NCI-H446 (cell line): ENCODE results near the gene PFDN4.

Experiments
- DNase-seq, 2 experiments: peaks; one replicate each; lab custom pipeline; 2025; lab: John Stamatoyannopoulos, UW

PFDN4 gene

DNA sequence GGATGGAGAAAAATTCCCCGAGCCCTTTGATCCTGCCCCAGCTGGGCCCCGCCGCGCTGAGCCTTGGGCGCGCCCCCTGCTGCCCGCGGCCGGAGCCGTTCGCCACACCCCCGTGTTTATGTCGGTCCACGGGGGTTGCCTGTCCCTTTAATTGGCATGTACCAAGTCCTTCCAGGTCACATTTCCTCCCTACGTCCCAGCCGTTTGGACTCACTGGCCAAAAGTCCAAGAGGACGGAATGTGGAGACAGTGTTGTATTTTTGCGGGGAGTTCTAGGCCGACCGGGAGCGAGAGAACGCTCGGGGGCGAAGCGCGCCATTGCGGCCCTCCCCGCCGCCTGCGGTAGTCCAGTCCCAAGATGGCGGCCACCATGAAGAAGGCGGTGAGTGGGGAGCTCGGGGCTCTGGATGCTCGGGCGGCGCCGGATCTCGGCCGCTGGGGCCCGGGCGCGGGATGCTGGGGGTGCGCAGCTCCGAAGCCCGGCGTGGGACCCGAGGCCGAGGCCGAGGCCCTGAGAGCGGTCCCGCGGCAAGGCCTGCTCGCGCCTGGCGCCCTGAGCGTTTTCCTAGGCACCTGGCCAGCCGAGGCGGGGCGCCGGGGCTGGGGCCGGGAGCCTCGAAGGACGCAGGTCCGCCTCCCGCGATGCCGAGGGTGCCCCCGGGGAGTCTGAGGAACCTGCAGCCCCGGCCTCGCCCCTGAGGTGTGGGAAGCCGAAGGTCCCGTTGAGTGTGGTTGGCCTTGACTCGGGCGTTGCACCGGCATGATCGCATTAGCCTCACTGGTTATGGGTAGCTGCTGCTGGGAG lies at the start of gene PFDN4:
PFDN4 (plus strand) TSS at position 345 of the 805 bp plus-strand sequence; CDS start at position 359, 14 bp downstream.
- DNase-seq: peak; percentile 73 to 87

- no peak for DNase-seq
Observed at GRCh38 chr20:54158226-54158625, 49.7 kb upstream of the PFDN4 start.

DNA sequence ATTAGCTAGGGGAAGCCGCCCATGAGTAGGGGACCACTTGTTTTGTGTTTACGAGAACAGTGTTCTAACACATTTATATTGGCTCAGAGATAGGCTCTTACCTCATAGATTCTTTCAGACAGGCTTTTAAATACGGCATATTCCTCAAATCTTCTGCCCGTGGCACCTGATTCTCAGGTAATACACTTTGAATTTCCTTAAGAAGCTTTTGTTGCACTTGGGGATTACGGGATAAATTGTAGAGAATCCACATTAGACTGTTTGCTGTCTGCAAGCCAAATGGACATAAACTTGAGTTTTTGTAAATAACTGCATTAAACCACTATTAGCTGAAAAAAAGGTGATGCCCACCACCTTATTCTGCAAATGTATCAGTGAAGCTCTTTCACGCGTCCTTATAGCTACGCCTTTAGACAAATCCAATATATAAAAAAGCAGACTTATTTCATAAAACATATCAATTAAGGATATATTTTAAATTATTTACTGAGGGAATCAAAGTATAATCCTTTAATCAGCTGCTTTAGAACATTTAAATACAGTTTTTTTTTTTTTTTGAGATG lies 49.0 kb upstream of the PFDN4 start:
- DNase-seq: no peak

GRCh38 chr20:54160065-54161007 lies 47.6 kb upstream of the PFDN4 start:
- DNase-seq: no peak

GRCh38 chr20:54161008-54161820 lies 46.7 kb upstream of the PFDN4 start:
- DNase-seq: no peak

DNA sequence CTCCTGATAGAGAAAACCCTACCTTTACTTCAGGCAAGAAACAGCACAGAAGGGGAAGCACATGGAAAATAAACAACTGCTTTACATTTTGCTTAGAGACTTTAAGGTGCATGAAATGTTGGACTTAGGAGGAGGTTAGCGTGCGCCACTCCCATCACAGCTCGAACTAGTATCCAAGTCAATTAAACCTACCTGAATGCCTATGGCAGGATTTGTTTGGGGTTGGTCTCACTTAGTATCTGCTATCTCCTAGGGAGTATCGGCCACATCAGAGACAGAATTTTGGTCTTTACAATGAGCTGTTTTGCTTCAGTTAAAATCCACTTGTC lies 46.1 kb upstream of the PFDN4 start:
- DNase-seq: no peak

GRCh38 chr20:54162378-54163009 lies 45.4 kb upstream of the PFDN4 start:
- no peak for DNase-seq

DNA sequence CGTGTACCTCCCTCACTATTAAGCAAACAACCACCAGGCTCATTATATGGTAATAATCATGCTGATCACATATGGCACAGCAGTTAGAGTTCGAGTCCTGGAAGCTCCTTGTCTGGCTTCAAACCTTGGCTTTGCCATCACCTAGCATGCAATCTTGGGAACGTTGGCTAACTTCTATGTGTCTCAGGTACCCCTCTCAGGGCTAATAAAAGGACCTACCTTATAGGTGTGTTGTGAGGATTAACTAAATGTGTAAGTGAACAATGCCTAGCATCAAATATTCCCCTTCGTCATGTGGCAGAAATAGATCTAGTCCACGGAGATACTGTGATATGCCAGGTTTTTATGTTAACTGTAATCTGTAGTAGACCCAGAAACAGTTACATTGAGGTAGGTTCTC lies 44.5 kb upstream of the PFDN4 start:
- DNase-seq: no peak

- DNase-seq: no peak
Observed at GRCh38 chr20:54165014-54165413, 42.9 kb upstream of the PFDN4 start.

DNA sequence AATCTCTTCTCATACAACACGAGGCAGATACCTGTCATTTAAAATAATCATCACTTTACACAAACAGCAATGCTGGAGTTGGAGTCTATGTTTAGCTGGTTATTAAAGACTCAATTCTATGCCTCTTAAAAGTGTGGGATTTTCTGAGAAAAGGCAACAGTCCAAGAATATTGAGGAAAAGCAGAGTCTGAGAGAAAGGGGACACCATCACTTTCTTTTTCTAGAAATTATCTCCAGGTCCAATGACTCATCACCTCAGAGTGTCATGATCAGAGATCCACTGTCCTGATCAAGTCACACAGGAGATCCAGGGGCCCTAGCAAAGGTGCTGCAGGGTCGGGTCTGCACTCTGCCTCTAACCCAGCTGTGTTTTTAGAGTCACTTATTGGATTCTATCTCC lies 42.1 kb upstream of the PFDN4 start:
- DNase-seq: no peak

- DNase-seq: no peak
Observed at GRCh38 chr20:54166987-54167662, 40.8 kb upstream of the PFDN4 start.

GRCh38 chr20:54167909-54168872 lies 39.7 kb upstream of the PFDN4 start:
- DNase-seq: no peak

- DNase-seq: no peak
Observed at GRCh38 chr20:54168961-54169862, 38.7 kb upstream of the PFDN4 start.

DNA sequence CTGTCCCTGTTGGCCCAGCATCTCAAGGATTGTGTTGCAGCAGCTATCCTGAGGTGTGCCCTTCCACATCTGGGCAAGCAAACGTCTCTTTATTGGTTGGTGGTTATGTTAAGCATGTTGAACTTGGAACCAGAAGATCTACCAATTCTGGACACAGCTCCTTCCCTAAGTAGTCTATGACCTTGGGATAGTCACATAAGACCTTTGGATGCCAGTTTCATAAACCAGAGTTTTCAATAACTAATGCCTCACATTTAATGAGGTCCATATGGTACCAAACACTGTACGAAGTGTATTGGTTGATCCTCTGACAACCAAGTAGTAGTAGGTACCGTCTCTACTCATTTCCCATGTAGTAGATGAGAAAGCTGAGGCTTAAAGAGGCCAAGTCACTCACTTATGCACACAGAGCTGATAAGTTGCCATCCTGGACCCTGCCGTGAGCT lies 37.8 kb upstream of the PFDN4 start:
- no peak for DNase-seq

DNA sequence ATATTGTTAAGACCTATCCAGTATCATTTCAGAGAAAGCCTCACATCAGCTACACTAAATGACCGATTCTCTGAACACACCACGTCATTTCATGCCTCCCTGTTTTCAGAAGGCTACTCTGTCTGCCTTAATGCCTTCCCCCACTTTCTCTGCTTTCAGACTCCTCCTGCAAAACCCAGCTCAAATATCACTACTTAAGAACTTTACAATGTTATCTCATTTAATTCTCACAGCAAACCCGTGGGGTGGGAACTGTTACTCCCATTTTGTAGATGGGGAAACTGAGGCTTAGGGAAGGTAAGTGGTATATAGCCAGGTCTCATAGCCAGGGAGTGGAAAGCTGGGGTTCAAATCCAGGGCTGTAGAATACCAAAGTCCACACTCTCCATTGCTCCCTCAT lies 36.9 kb upstream of the PFDN4 start:
- no peak for DNase-seq

GRCh38 chr20:54172532-54172855 lies 35.4 kb upstream of the PFDN4 start:
- DNase-seq: no peak

GRCh38 chr20:54172856-54173652 lies 34.8 kb upstream of the PFDN4 start:
- DNase-seq: no peak
